HG03060 (cell line): Measurements from ENCODE around the gene SLC27A1.
"Not testable (repeated sequence)": the region's sequence is repeated elsewhere in the genome, so short reads cannot be mapped to it uniquely, and the experiment has no call there.

Experiments
- ATAC-seq: cut with Tn5 transposase; IDR thresholded peaks from one replicate; pipeline ENCODE4 v1.9.1; 2021; ENCODE audit warnings: low read depth, moderate number of reproducible peaks; ENCODE audit not compliant: unreplicated experiment

Gene SLC27A1

DNA sequence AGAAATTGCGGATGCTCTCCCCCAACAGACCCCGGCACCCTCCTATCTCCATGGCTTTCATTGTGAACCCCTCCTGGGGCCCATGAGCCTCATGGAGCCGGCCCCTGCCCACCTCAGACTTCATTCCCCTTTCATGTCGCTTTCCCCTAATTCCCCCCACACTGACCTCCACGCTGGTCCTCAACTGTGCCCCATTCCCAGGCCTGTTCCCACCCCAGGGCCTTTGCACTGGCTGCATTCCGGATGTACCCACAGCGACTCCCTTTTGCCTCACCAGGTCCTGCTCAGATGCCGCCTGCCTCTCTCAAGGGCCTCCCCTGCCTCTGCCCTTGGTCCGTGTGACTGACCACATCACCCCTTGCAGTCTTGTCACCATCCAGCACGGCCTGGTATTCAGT lies 13.3 kb downstream of the SLC27A1 start:
- no peak for ATAC-seq

DNA sequence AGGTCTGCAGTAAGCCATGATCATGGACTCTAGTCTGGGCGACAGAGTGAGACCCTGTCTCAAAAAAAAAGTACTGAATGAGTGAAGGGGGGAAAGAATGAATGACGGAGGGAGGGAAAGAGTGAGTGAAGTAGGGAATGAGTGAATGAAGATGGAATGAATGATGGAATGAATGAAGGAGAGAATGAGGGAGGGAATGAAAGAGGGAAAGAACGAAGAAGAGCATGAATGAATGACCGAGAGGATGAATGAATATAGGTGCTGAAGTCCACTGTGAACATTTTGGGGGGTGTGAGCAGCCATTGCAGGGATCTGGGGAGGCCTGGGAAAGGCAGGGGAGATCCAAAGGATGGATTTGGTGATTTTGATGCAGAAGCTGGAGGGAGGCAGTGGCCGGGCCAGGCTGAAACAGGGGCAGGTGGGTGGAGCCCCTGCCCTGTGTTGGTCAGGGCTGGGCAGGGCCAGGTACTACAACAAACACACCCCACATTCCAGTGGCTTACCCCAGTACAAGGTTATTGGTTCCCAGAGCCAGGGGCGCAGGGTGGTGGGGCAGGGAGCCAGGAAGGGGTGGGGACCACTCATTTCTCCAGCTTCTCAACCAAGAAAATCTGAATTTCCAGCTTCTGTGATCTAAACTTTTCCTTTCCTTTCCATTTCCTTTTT lies 14.3 kb downstream of the SLC27A1 start:
- no peak for ATAC-seq

DNA sequence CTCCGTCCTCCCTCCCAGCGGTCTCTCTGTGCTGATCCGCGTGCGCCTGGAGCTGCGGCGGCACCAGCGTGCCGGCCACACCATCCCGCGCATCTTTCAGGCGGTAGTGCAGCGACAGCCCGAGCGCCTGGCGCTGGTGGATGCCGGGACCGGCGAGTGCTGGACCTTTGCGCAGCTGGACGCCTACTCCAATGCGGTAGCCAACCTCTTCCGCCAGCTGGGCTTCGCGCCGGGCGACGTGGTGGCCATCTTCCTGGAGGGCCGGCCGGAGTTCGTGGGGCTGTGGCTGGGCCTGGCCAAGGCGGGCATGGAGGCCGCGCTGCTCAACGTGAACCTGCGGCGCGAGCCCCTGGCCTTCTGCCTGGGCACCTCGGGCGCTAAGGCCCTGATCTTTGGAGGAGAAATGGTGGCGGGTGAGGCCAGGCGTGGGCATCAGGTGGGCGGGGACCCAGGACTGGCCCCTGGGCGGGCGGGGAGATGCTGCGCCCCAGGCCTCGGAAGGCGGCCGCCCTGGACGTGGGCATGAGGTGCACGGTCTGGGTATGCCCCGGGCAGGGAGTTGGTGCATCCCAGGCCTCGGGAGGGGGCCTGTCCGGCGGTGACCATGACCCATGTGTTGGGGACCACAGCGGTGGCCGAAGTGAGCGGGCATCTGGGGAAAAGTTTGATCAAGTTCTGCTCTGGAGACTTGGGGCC lies 16.4 kb downstream of the SLC27A1 start:
- ATAC-seq = no peak

DNA sequence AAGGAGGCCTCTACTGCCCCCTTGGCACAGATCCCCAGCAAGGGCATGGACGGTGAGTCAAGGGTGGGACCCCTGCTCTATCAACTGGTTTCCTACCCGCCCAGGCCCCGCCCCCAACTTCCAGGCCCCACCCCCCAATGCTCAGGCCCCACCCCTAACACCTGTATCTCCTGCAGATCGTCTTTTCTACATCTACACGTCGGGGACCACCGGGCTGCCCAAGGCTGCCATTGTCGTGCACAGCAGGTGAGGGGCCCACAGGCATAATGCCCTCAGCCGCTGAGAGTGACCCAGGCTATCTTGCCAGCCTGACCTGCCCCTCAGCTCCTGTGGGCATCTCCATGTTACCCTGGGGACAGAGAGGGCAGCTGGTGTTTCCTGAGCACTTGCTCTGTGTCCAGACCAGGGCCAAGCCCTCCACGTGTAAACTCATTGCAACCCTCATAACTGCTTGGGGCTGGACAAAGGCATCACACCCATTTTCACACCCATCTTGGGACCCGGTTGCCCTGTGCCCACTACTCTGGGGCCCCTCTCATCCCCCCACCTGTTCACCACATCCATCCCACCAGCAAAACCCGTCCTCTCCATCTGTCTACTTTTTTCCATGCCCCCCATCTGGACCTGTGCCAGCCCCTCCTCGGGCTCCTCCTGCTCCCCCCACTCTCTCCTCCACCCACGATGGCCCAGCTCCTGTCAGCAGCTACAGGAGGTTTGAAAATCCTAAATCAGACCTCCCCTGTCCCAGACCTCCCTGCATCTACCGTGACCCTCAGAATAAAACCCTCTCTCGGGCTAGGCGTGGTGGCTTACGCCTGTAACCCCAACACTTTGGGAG lies 17.2 kb downstream of the SLC27A1 start:
- no peak for ATAC-seq

DNA sequence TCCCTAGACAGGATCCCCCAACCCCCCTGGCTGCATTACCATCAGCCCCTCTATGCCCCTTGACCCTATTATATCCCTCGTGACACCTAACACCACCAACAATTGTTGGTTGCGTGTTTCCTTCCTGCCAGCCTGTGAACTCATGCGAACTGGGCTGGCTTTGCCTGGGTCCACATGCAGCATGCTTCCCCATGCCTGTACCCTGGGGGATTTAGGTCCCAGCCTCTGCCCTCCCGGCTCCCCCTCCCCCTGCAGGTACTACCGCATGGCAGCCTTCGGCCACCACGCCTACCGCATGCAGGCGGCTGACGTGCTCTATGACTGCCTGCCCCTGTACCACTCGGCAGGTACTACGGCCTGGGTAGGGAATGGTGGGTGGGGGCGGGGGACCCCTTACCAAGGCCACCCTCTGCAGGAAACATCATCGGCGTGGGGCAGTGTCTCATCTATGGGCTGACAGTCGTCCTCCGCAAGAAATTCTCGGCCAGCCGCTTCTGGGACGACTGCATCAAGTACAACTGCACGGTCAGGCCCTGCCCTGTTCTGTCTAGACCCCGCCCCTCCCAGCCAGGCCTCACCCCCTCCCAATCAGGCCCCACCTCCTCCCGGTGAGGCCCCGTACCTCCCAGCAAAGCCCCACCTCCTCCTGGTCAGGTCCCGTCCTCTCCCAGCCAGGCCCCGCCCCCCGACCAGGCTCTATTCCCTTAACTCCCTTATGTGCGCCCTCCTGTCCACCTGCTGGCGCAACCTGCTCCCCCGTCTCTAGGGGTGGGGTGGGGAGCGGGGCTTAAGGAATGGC lies 18.5 kb downstream of the SLC27A1 start:
- no peak for ATAC-seq

DNA sequence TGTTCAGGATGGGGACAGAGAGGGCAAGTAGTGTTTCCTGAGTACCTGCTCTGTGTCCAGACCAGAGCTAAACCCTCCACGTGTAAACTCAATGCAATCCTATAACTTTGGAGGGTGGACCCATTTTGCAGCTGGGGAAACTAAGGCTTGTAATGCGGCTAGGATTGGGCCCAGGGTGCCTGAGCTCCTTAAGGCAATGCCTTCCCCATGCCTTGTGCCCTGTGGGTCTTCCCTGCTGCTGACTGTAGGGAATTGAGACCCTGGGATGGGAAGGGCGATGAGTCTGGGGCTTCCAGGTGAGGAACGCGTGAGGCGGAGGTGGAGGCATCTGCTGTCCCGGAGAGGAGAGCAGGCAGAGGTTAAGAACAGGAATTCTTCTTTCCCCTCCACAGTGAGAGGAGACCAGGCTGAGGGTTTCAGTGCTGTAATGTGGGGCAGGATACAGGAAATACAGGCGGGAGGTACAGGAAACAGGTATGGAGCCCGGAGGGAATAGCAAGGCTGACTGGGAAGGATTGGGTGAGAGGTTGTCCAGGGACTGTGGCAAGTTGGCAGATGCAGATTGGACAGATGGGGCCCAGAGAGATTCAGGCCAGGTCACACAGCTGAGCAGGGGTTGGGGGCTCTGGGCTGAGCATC lies 19.2 kb downstream of the SLC27A1 start:
- ATAC-seq = no peak

DNA sequence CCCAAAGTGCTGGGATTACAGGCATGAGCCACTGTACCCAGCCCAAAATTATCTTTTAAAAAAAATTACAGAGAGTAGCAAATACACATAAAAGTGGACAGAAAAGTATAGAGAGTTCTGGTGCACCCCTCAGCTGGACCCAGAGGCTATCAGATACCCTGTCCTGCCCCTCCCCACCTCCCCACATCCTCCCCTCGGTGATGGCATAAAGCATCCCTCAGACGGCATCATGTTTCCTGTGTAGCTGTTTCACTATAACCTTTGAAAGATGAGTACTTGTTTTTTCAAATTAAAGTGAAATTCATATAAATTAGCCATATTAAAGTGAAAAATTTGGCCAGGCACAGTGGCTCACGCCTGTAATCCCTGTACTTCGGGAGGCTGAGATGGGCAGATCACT lies 20.1 kb downstream of the SLC27A1 start:
- ATAC-seq = no peak

DNA sequence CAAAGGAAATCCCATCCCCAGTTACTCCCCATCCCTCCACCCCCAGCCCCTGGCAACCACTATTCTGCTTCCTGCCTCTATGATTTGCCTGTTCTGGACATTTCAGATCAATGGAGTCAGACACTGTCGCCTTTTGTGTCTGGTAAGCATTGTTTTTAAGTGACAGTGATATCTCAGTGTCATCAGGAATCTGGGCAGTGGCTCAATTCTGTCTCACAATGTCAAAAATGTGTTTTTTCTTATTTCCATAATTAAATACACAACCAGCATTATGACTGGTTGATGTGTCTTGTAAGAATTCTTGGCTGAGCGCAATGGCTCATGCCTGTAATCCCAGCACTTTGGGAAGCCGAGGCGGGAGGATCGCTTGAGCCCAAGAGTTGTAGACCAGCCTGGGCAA lies 21.0 kb downstream of the SLC27A1 start:
- no peak for ATAC-seq

DNA sequence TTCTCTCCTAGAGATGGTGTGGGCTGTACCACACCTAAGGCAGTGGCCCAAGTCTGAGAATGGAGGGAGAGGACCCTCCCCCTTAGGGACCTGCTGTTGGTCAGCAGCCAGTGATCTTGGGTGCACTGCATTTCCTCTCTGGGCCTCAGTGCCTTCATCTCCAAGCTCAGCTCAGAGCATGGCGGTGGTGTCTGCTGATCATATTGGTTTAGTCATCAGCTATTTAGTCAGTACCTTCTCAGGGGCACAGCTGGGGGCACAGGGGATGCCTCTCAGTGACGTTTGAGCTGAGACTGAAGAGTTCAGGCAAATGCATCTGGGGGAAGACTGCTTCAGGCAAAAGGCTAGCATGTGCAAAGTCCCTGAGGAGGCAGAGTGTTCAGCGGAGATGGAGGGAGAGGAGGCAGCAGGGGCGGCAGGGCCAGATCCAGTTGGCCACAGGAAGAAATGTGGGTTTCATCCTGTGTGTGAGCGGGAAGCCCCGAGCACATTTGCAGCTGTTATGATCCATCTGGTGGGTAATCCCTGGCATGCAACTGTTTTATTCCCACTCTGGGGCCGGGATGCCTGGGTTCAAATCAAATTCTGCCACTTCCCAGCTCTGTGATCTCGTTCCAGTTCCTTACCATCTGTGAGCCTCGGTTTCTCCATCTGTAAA lies 25.4 kb downstream of the SLC27A1 start:
- no peak for ATAC-seq

DNA sequence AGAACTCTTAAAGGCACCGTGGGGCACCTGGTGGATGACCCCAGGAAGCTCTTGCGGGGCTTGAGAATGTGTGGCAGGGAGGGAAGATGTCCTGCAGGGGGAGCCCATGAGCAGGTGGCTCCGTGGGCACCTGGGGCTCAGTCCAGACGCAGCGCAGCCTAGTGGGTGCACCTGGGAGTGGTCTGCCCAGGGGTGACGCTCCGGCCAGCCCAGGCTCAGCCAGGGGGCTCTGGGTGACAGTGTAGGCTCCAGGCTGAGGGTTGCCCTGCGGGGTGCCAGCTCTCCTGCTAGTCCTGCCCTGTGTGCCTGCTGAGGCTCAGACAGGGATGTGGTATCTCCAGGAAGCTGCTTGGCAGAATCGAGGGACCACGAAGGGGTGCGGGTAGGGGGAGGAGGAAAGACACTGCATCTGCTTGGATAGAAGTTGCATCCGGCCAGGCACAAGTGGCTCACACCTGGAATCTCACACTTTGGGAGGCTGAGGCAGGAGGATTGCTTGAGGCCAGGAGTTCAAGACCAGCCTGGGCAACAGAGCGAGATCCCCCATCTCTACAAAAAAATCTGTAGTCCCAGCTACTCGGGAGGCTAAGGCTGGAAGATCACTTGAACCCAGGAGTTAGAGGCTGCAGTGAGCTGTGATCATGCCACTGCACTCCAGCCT lies 26.1 kb downstream of the SLC27A1 start:
- no peak for ATAC-seq

DNA sequence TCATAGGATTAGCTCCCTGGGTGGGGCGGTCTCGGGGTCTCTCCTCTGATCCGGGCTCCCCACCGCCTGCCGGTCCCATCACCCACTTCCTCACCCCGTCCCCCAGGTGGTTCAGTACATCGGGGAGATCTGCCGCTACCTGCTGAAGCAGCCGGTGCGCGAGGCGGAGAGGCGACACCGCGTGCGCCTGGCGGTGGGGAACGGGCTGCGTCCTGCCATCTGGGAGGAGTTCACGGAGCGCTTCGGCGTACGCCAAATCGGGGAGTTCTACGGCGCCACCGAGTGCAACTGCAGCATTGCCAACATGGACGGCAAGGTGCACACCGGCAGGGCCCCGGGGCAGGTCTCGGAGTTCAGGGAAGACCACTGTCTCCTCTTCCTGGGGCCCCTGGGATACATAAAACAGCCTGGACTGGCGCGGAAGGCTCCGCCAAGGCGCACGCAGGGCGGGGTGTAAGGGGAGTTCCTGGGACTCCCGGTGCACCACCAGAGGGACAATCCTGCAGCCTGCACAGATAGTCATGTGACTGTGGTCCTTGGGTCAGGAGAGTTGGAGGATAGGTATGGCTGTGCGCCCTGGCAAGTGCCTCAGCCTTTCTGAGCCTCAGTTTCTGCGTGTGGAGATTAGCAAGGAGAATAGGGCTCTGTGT lies 26.9 kb downstream of the SLC27A1 start:
- ATAC-seq = no peak

DNA sequence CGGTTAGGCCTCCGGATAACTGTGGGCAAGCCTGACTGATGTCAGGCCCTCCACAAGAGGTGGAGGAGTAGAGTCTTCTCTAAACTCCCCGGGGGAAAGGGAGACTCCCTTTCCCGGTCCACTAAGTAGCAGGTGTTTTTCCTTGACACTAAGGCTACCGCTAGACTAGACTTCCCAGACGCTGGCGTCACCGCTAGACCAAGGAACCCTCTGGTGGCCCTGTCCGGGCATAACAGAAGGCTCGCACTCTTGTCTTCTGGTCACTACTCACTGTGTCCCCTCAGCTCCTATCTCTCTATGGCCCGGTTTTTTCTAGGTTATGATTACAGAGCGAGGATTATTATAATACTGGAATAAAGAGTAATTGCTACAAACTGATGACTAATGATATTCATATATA lies 28.7 kb downstream of the SLC27A1 start:
- ATAC-seq = not testable (repeated sequence)

DNA sequence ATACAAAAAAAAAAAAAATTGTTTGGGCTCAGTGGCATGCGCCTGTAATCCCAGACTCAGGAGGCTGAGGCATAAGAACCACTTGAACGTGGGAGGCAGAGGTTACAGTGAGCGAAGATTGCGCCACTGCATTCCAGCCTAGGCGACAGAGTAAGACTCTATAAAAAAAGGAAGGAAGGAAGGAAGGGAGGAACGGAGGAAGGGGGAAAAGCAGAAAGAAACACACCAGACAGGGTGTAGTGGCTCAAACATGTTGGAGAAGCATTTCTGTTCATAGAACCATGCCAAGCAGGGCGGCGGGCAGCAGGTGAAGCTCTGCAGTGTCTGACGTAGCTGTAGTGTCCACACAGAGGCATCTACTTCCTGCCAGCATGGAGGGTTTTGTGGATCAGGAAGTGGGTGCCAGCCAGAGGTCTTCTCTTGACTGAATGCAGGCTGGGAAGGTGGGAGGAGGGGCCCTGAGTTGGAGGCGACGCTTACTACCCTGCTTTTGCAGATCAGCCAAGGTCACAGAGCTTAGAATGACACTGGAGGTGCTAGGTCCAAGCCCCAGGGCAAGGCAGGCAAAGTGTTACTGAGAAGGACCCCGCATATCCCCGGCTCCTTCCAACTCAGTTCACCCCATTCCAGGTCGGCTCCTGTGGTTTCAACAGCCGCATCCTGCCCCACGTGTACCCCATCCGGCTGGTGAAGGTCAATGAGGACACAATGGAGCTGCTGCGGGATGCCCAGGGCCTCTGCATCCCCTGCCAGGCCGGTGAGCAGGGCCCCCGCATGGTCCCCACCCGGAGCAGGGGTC lies 29.5 kb downstream of the SLC27A1 start:
- ATAC-seq = no peak

DNA sequence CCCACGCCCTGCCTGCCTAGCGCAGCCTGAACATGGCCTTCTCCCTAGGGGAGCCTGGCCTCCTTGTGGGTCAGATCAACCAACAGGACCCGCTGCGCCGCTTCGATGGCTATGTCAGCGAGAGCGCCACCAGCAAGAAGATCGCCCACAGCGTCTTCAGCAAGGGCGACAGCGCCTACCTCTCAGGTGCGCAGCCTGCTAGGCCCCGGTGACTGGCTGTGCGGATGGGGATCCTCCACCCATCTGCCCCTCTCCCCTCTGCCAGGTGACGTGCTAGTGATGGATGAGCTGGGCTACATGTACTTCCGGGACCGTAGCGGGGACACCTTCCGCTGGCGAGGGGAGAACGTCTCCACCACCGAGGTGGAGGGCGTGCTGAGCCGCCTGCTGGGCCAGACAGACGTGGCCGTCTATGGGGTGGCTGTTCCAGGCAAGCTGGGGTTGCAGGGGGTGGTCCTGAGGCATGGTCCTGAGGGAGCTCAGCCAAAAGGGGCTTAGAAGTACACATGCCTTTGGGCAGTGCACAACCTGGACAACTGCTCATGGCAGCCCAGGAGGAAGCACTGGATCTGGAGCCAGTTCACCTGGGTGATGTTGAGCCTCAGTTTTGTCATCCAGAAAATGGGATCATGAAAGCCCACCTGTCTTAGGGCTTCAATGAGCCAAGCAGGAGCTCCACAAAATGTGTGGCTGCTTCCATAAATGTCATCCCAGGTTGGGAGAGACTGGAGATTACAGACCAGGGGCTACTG lies 30.3 kb downstream of the SLC27A1 start:
- ATAC-seq = no peak

DNA sequence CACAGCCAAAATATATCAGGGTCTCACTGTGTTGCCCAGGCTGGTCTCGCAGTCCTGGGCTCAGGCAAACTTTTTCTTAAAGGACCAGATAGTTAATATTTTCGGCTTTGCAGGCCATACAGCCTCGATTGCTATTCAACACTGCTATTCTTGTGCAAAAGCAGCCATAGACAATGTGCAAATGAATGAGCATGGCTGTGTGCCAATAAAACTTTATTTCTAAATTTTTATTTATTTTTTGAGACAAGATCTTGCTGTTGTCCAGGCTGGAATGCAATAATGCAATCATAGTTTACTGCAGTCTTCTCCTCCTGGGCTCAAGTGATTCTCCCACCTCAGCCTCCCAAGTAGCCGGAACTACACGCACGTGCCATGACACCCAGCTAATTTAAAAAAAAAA lies 32.9 kb downstream of the SLC27A1 start:
- ATAC-seq = no peak

DNA sequence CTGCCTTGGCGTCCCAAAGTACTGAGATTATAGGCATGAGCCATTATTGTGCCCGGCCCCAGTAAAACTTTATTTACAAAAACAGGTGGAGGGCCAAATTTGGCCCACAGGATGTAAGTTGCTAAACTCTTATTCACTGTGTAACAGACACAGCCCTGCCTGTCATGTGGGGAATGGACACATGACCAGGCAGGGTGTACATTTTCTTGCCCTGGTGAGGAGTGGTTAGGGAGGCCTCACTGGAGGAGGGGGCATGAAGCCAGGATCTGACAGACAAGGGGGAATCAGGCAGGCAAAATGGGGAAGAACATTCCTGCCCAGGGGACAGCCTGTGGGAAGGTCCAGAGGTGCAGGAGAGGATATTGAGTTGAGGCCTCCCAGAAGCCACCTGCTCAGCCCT lies 33.7 kb downstream of the SLC27A1 start:
- ATAC-seq = no peak

DNA sequence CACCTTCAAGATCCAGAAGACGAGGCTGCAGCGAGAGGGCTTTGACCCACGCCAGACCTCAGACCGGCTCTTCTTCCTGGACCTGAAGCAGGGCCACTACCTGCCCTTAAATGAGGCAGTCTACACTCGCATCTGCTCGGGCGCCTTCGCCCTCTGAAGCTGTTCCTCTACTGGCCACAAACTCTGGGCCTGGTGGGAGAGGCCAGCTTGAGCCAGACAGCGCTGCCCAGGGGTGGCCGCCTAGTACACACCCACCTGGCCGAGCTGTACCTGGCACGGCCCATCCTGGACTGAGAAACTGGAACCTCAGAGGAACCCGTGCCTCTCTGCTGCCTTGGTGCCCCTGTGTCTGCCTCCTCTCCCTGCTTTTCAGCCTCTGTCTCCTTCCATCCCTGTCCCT lies 34.1 kb downstream of the SLC27A1 start:
- no peak for ATAC-seq
